Measurements from ENCODE around the gene GLIS1. TPM values are rescaled to one million over a fixed set of nuclear protein-coding genes. Genes with fewer than 3 reads are reported as not detected.

The GLIS1 gene
- total RNA-seq, 1 experiment from 2014 or later: 0.28 TPM

GRCh38 chr1:53622531-53622930, 116.4 kb downstream of the GLIS1 start:
- Histone ChIP-seq H3K4me2 (ENCODE audit: insufficient read depth, insufficient read length, low read length) (no peak overlapping the region), H2BK5ac (ENCODE audit: insufficient read length, low read length) (no peak overlapping the region), H2BK120ac (ENCODE audit: low read depth, low read length, poor library complexity, severe bottlenecking) (no peak overlapping the region), H4K5ac (ENCODE audit: insufficient read length, low read depth, low read length) (no peak overlapping the region), H2BK20ac (ENCODE audit: low read depth, low read length, poor library complexity, severe bottlenecking) (no peak overlapping the region), H2AK5ac (ENCODE audit: insufficient read length, low read length) (no peak overlapping the region), H4K91ac (ENCODE audit: insufficient read length, low read depth, low read length) (no peak overlapping the region), H3K27ac (ENCODE audit: insufficient read length, low read depth, low read length) (no peak overlapping the region), H3K4me1 (ENCODE audit: insufficient read depth, low read length) (no peaks in the 10 kb centered on the region), H4K20me1 (ENCODE audit: control insufficient read depth, insufficient read depth, insufficient read length) (no peaks in the 10 kb centered on the region), H3K18ac (ENCODE audit: insufficient read length, low read depth, low read length) (no peak overlapping the region), H3K23ac (ENCODE audit: insufficient read length, low read depth, low read length) (no peak overlapping the region), H3K14ac (ENCODE audit: insufficient read depth, low read length) (no peak overlapping the region), H3K9me3 (ENCODE audit: control insufficient read depth, low read depth, low read length) (no peaks in the 10 kb centered on the region), H3K9ac (ENCODE audit: extremely low read depth, insufficient read length, low read length) (no peak overlapping the region), H4K8ac (replicated peaks; ENCODE audit: insufficient read length, low read depth, low read length) (no peak overlapping the region), H3T11ph (ENCODE audit: low read length) (no peak overlapping the region), H3K79me2 (ENCODE audit: insufficient read depth, low read length) (no peaks in the 10 kb centered on the region), H3K4ac (ENCODE audit: low read depth, low read length) (no peak overlapping the region), H3K23me2 (ENCODE audit: insufficient read length, low read depth, low read length, poor library complexity, severe bottlenecking) (no peaks in the 10 kb centered on the region), H3K79me1 (ENCODE audit: insufficient read depth, low read depth, low read length, poor library complexity, severe bottlenecking) (no peaks in the 10 kb centered on the region), H2BK15ac (ENCODE audit: low read depth, low read length) (no peak overlapping the region), H3K56ac (ENCODE audit: insufficient read length, low read depth, low read length) (no peak overlapping the region), H3K27me3 (ENCODE audit: insufficient read depth, low read length) (no peaks in the 10 kb centered on the region), H2BK12ac (ENCODE audit: insufficient read length, low read depth, low read length) (no peak overlapping the region), H2AFZ (ENCODE audit: low read length) (no peak overlapping the region)
- DNase-seq: peak; percentile 37
- H3K27ac Mint-ChIP-seq: no peak overlapping the region
- peaks cover 2 to 14% of the 10 kb centered on the region in 2 experiments; a peak in 3 of 4 replicates for H3K4me1 Mint-ChIP-seq
- peak; percentile 43; the same call in 2 of the 3 replicates for TF ChIP-seq CTCF (conservative IDR thresholded peaks at IDR 0.05)
- no peaks in the 10 kb centered on the region for H3K36me3 Mint-ChIP-seq (ENCODE audit: insufficient read depth in 1 of 3, low read depth in 3 of 3)
- no peaks in the 10 kb centered on the region for H3K9me3 Mint-ChIP-seq
- no peak overlapping the region for H3K4me3 Mint-ChIP-seq
- no CpG with 5 or more reads among the region's 5 CpGs for WGBS (ENCODE audit: extremely low coverage, insufficient read length, low lambda C conversion rate)
- peaks cover 4% of the 10 kb centered on the region; the same call in 1 of the 2 replicates for H3K27me3 Mint-ChIP-seq (ENCODE audit: low read depth)
